H1 (cell line): ENCODE results near the gene SMAD6. TPM values are rescaled to one million over a fixed set of nuclear protein-coding genes. Genes with fewer than 3 reads are reported as not detected.

Experiments used
- CTCF ChIA-PET: fragments of 300-600 bp; sonication (Branson Sonifier 250); formaldehyde crosslinking; loops from one replicate; lab custom pipeline; 2021; ENCODE audit not compliant: partially characterized antibody; lab: Charles Lee
- POLR2A ChIA-PET: fragments of 300-600 bp; sonication (Branson Sonifier 250); formaldehyde crosslinking; loops from one replicate; lab custom pipeline; 2021; ENCODE audit warnings: inconsistent platforms; ENCODE audit not compliant: partially characterized antibody; lab: Charles Lee
- DNase-seq, 2 experiments: peaks; one replicate each; pipeline versions ENCODE4 v3.0.0 to v3.0.0-alpha.2; 2010 to 2022; ENCODE audit warnings: low spot score in 2 of 2, low read depth in 1 of 2, mixed read lengths in 1 of 2
- FAIRE-seq: peaks from 2 replicates; lab custom pipeline; 2011; peaks lifted over from hg19 to GRCh38; lab: Jason Lieb, UNC
- H2AFZ ChIP-seq: 2 replicates; pipeline ENCODE4 v1.8.1; 2012; ENCODE audit warnings: low read length, inconsistent platforms
- H2AK5ac ChIP-seq: 2 replicates; pipeline ENCODE4 v1.6.1; 2013; ENCODE audit warnings: low read depth, low read length
- H2BK120ac ChIP-seq: replicated peaks from 2 replicates; pipeline ENCODE3; 2013; ENCODE audit warnings: low read depth, low read length, inconsistent platforms
- H2BK12ac ChIP-seq: 2 replicates; pipeline ENCODE4 v1.6.1; 2013; ENCODE audit warnings: low read depth, low read length
- H2BK15ac ChIP-seq: 2 replicates; pipeline ENCODE4 v1.6.1; 2013; ENCODE audit warnings: low read length
- H2BK20ac ChIP-seq: 2 replicates; pipeline ENCODE4 v1.6.1; 2013; ENCODE audit warnings: low read length
- H2BK5ac ChIP-seq: 2 replicates; pipeline ENCODE4 v1.6.1; 2013; ENCODE audit warnings: low read depth, low read length
- H3K14ac ChIP-seq: 2 replicates; pipeline ENCODE4 v1.6.1; 2013; ENCODE audit warnings: inconsistent platforms; ENCODE audit not compliant: insufficient read length
- H3K18ac ChIP-seq: 2 replicates; pipeline ENCODE4 v1.6.1; 2013; ENCODE audit warnings: low read length; ENCODE audit errors: extremely low read depth
- H3K23ac ChIP-seq: 2 replicates; pipeline ENCODE4 v1.6.1; 2013; ENCODE audit warnings: inconsistent platforms; ENCODE audit not compliant: insufficient read length
- H3K23me2 ChIP-seq: 2 replicates; pipeline ENCODE4 v1.6.1; 2013; ENCODE audit warnings: low read depth, low read length
- H3K27ac ChIP-seq: 2 replicates; pipeline ENCODE4 v1.6.1; 2011; ENCODE audit warnings: low read depth, low read length, inconsistent platforms
- H3K27me3 ChIP-seq, 4 experiments: replicated peaks in 1 of 4; 1 replicate in 1 of 4; 2 replicates in 3 of 4; pipeline versions ENCODE4 v1.6.1 to v1.8.1; 2011 to 2013; ENCODE audit warnings: low read length in 3 of 4, mild to moderate bottlenecking in 3 of 4, inconsistent platforms in 2 of 4, mixed read lengths in 2 of 4, moderate library complexity in 1 of 4; ENCODE audit not compliant: control insufficient read depth in 3 of 4, insufficient read depth in 3 of 4; ENCODE audit errors: extremely low read depth in 1 of 4
- H3K36me3 ChIP-seq, 4 experiments: 2 replicates each; pipeline versions ENCODE4 v1.6.1 to v1.8.1; 2011 to 2013; ENCODE audit warnings: mild to moderate bottlenecking in 4 of 4, low read length in 3 of 4, moderate library complexity in 2 of 4, control low read depth in 1 of 4, inconsistent platforms in 1 of 4; ENCODE audit not compliant: insufficient read depth in 4 of 4, control insufficient read depth in 2 of 4
- H3K4ac ChIP-seq: replicated peaks from 2 replicates; pipeline ENCODE3; 2013; ENCODE audit warnings: low read length, low read depth, mixed read lengths, inconsistent platforms; ENCODE audit not compliant: insufficient read length
- H3K4me1 ChIP-seq, 4 experiments: replicated peaks in 1 of 4; 1 replicate in 1 of 4; 2 replicates in 3 of 4; pipeline versions ENCODE4 v1.6.1 to v1.8.1; 2011 to 2013; ENCODE audit warnings: low read length in 3 of 4, inconsistent platforms in 2 of 4, mixed read lengths in 1 of 4; ENCODE audit not compliant: insufficient read depth in 4 of 4, control insufficient read depth in 3 of 4
- H3K4me2 ChIP-seq, 2 experiments: 2 replicates each; pipeline versions ENCODE4 v1.6.1 to v1.8.1; 2011 to 2013; ENCODE audit warnings: low read depth in 2 of 2, low read length in 2 of 2, control low read depth in 1 of 2, inconsistent platforms in 1 of 2, mild to moderate bottlenecking in 1 of 2; ENCODE audit not compliant: insufficient read depth in 1 of 2
- H3K4me3 ChIP-seq, 4 experiments: fragments of 200-600, 300-600 bp in 1 of 4; sonication (generic), shearing (Covaris generic), sonication (Bioruptor Twin) in 1 of 4; 2 replicates each; pipeline versions ENCODE4 v1.5.1 to v1.8.1; 2011 to 2016; ENCODE audit warnings: low read length in 4 of 4, low read depth in 3 of 4, control low read depth in 2 of 4, inconsistent platforms in 2 of 4, mild to moderate bottlenecking in 2 of 4, mixed read lengths in 1 of 4, moderate library complexity in 1 of 4; ENCODE audit not compliant: insufficient read depth in 2 of 4; ENCODE audit errors: extremely low read depth in 1 of 4
- H3K56ac ChIP-seq: replicated peaks from 2 replicates; pipeline ENCODE3; 2013; ENCODE audit warnings: low read depth, mild to moderate bottlenecking, mixed read lengths, low read length, inconsistent platforms; ENCODE audit not compliant: insufficient read length
- H3K79me1 ChIP-seq: 2 replicates; pipeline ENCODE4 v1.6.1; 2013; ENCODE audit warnings: low read depth, low read length, control low read depth
- H3K79me2 ChIP-seq, 2 experiments: 2 replicates each; pipeline versions ENCODE4 v1.6.1 to v1.8.1; 2012 to 2013; ENCODE audit warnings: low read length in 2 of 2, mild to moderate bottlenecking in 2 of 2, inconsistent platforms in 1 of 2; ENCODE audit not compliant: insufficient read depth in 2 of 2, control insufficient read depth in 1 of 2
- H3K9ac ChIP-seq, 4 experiments: replicated peaks in 1 of 4; 1 replicate in 1 of 4; 2 replicates in 3 of 4; pipeline versions ENCODE4 v1.6.1 to v1.8.1; 2011 to 2013; ENCODE audit warnings: low read depth in 3 of 4, low read length in 3 of 4, control low read depth in 2 of 4, mild to moderate bottlenecking in 2 of 4, moderate library complexity in 2 of 4, inconsistent platforms in 1 of 4; ENCODE audit errors: extremely low read depth in 1 of 4
- H3K9me3 ChIP-seq, 2 experiments: 2 replicates each; pipeline versions ENCODE4 v1.6.1 to v1.8.1; 2012 to 2013; ENCODE audit warnings: mild to moderate bottlenecking in 2 of 2, moderate library complexity in 2 of 2, control low read depth in 1 of 2, inconsistent platforms in 1 of 2, low read depth in 1 of 2, low read length in 1 of 2, mixed read lengths in 1 of 2; ENCODE audit not compliant: insufficient read depth in 2 of 2
- H4K20me1 ChIP-seq, 2 experiments: replicated peaks in 1 of 2; 2 replicates each; pipeline versions ENCODE3 to v1.8.1; 2011 to 2013; ENCODE audit warnings: inconsistent platforms in 2 of 2, low read length in 2 of 2, mild to moderate bottlenecking in 1 of 2; ENCODE audit not compliant: insufficient read depth in 2 of 2, control insufficient read depth in 1 of 2
- H4K5ac ChIP-seq: 2 replicates; pipeline ENCODE4 v1.6.1; 2013; ENCODE audit warnings: low read length, low read depth, mixed read lengths, inconsistent platforms; ENCODE audit not compliant: insufficient read length
- H4K8ac ChIP-seq: 2 replicates; pipeline ENCODE4 v1.8.0; 2013; ENCODE audit warnings: mild to moderate bottlenecking, moderate library complexity, low read length, inconsistent platforms; ENCODE audit not compliant: insufficient read depth; ENCODE audit errors: extremely low read depth
- H4K91ac ChIP-seq: replicated peaks from 2 replicates; pipeline ENCODE3; 2013; ENCODE audit warnings: low read length, mixed read lengths, inconsistent platforms; ENCODE audit not compliant: insufficient read length
- CBX5 ChIP-seq: fragments of 300-800, 300-1000 bp; sonication (generic); IDR thresholded peaks from 2 replicates; pipeline ENCODE4 v1.7.1; 2016; ENCODE audit warnings: antibody characterized with exemption, low read length, low read depth
- GTF2F1 ChIP-seq: IDR thresholded peaks from 2 replicates; pipeline ENCODE4 v1.6.1; 2012; ENCODE audit warnings: low read depth, low read length, improper control_type of control experiment, borderline replicate concordance
- JUND ChIP-seq: IDR thresholded peaks from 2 replicates; pipeline ENCODE4 v1.6.1; 2011; ENCODE audit warnings: mild to moderate bottlenecking, improper control_type of control experiment, low read length
- SIX5 ChIP-seq: IDR thresholded peaks from 2 replicates; pipeline ENCODE4 v1.6.1; 2011; ENCODE audit warnings: mild to moderate bottlenecking, low read depth, low read length
- WGBS, 2 experiments: shearing (Covaris generic) in 1 of 2; methylation state at CpG; one replicate each; pipeline versions ENCODE4 v1.1.6 to v1.1.7; 2013 to 2015; ENCODE audit warnings: low lambda C conversion rate in 2 of 2, mixed read lengths in 2 of 2, inconsistent platforms in 1 of 2, low coverage in 1 of 2, missing lambda C conversion rate in 1 of 2; ENCODE audit not compliant: insufficient replicate concordance in 2 of 2, insufficient coverage in 1 of 2, insufficient read length in 1 of 2; ENCODE audit errors: extremely low coverage in 1 of 2, missing lambda C conversion rate in 1 of 2; 5-methylcytosine and 5-hydroxymethylcytosine counted together
- polyA plus RNA-seq, 7 experiments: library from polyadenylated mRNA; depleted of rRNA in 3 of 7; stranded (reverse) in 5 of 7; unstranded in 2 of 7; fragments of >200 nt in 5 of 7; fragments of 200-250 nt in 2 of 7; gene quantifications; 1 replicate in 5 of 7; 2 replicates in 1 of 7; 4 replicates in 1 of 7; pipeline versions ENCODE4 v1.2.1 to v1.2.3, GENCODE V29; 2011 to 2013; ENCODE audit warnings: missing spikeins in 2 of 7, mixed read lengths in 2 of 7
- total RNA-seq: library from RNA; stranded (reverse); fragmentation: NEBNext Ultra II Directional; extraction: Animal tissue kit (Norgen Biotek cat#: 25700); gene quantifications from 2 replicates; pipeline ENCODE4 v1.2.1, GENCODE V29; 2021

Gene SMAD6
- total and polyA plus RNA-seq, 2 of the 8 experiments (the other 6 are each of a cell fraction or from before 2014, with no cell fraction given): 1.8 to 7.0 TPM

DNA sequence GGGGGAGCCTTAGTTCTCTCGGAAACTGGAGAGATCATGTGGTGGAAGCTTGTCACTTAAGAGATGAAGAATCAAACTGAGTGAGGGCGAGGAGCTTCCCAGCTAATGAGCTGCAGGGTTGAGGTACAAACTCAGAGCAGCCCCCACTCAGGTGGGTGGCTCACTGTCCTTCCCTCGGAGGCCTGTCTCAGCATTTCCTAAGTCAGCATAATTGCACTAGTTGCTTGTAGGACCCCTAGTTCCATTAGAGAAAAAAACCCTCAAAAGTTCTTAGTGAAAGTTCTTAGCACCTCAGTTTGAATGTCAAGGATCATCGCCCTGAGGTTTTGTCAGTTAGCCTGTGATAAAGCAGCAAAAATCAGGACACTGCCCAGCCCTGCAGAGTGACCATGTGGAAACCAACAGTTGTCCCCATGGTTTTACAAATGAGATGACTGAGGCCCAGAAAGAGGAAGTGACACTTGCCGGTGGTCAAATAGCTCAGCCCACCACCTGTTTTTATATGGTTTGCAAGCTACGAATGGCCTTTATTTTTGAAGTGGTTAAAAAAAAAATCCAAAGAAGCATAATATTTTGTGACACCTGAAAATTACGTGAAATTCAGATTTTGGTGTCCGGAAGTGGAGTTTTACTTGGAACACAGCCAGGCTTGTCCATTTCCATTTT is 11.9 kb downstream of the SMAD6 start:
- H3K14ac ChIP-seq: no peak overlapping the region
- no peak overlapping the region for H3K4me2 ChIP-seq
- POLR2A ChIA-PET: no interaction called here
- no peak overlapping the region for H4K5ac ChIP-seq
- no peak overlapping the region for H2BK20ac ChIP-seq
- no peak overlapping the region for H2BK5ac ChIP-seq
- H3K4me3 ChIP-seq: no peak overlapping the region
- peaks cover 0 to 11% (median 0%) of the 10 kb centered on the region in 4 experiments; a peak in 2 of 8 replicates for H3K36me3 ChIP-seq
- H3K56ac ChIP-seq: no peak overlapping the region
- H3K79me1 ChIP-seq: no peaks in the 10 kb centered on the region; the same call in 1 of the 2 replicates
- no peaks in the 10 kb centered on the region for H3K79me2 ChIP-seq
- no peak overlapping the region for H3K27ac ChIP-seq
- H3K9me3 ChIP-seq: no peaks in the 10 kb centered on the region
- TF ChIP-seq CBX5 (no peak), JUND (no peak), GTF2F1 (no peak), SIX5 (no peak)
- TF ChIP-seq, all 59 proteins: peak for 0
- Histone ChIP-seq H4K8ac (no peak overlapping the region), H3K23ac (no peak overlapping the region), H3K27me3 (no peaks in the 10 kb centered on the region), H4K20me1 (peaks cover 0 to 1% of the 10 kb centered on the region in 2 experiments), H3K4me1 (peaks cover 0 to 4% (median 2%) of the 10 kb centered on the region in 4 experiments; a peak in 4 of 7 replicates), H2AFZ (no peak overlapping the region), H2BK12ac (no peak overlapping the region), H3K23me2 (no peaks in the 10 kb centered on the region), H2BK120ac (no peak overlapping the region), H3K18ac (no peak overlapping the region; the same call in 1 of the 2 replicates), H2BK15ac (no peak overlapping the region), H4K91ac (no peak overlapping the region), H3K9ac (no peak overlapping the region), H3K4ac (no peak overlapping the region), H2AK5ac (no peak overlapping the region)
- 93% methylated on average over 8 of the region's 8 CpGs; no CpG with 5 or more reads in 1 of the 2 experiments for WGBS, 2 experiments
- no peak for DNase-seq
- no peak for FAIRE-seq
- CTCF ChIA-PET: interaction anchor here (0.6 to 2.5 kb wide), 7 partner anchors 9 to 189 kb away, joined by 3 to 10 read pairs (median 4); no protein-coding TSS in a partner anchor
